ENCODE data around the gene POLR3A. TPM values are rescaled to one million over a fixed set of nuclear protein-coding genes. Genes with fewer than 3 reads are reported as not detected.

POLR3A gene
- total RNA-seq, 3 donors from 2014 or later = 10.1 to 17.9 (median 13.4) TPM

DNA sequence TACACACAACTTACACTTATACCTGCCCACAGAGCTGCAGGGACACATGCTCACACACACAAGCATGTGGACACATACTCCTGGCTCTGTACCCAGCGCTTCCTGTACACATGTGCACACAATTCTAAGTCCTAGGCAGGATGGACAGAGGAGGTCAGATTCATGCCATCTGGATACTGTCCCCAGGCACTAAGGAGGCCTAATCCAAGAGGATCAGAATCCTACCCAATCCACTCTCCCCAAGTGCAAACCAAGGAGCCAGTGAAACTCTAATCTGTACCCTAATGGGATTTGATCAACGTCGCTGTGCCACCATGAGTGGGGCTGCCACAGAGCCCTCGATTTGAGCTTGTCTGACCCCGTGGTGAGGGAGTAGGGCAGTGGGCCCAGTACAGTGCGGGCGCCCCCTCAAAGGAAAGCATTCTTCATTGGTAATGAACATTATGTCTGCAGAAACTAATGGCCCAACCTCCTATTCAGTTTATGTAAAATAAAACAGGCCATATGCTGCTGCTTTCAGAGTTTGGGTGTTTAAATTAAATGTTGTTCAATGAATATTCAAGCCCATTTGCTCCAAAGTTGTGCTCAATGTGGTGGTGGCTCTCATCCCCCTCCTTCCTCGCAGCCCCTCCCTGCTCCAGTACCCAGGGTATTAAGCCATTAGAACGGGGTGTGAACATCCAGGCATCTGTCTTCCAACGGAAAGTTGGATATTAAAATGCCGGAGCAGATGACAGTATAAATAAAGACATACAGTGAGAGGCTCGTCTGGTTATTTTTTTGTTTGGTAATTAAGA is 30.8 kb upstream of the POLR3A start:
- Histone ChIP-seq H3K27ac (no peak overlapping the region), H3K9me3 (no peaks in the 10 kb centered on the region), H3K4me3 (no peak overlapping the region), H3K4me1 (no peaks in the 10 kb centered on the region), H3K27me3 (no peaks in the 10 kb centered on the region), H3K36me3 (no peaks in the 10 kb centered on the region)
- intact Hi-C loops (cut with DNase I; ENCODE audit: low total_unique reads) = loop anchor here (10.0 kb wide), 2 partner anchors 725 to 1145 kb away; no protein-coding TSS in a partner anchor
- DNase-seq (ENCODE audit: low spot score in 2 of 2) = no peak
- TF ChIP-seq CTCF (IDR thresholded peaks at IDR 0.05) (no peak), POLR2AphosphoS5 (IDR thresholded peaks at IDR 0.05) (no peak), POLR2A (IDR thresholded peaks at IDR 0.05) (no peak)

GRCh38 chr10:78058562-78058961 is 29.2 kb upstream of the POLR3A start:
- Histone ChIP-seq H3K36me3 (no peaks in the 10 kb centered on the region), H3K27ac (no peak overlapping the region), H3K4me1 (no peaks in the 10 kb centered on the region), H3K27me3 (no peaks in the 10 kb centered on the region), H3K9me3 (no peaks in the 10 kb centered on the region), H3K4me3 (no peak overlapping the region)
- no peak for DNase-seq (ENCODE audit: low spot score in 2 of 2)
- no peak for TF ChIP-seq POLR2A (IDR thresholded peaks at IDR 0.05)
- TF ChIP-seq POLR2AphosphoS5 (IDR thresholded peaks at IDR 0.05) = no peak
- TF ChIP-seq CTCF (IDR thresholded peaks at IDR 0.05) = no peak
- intact Hi-C loops (cut with DNase I; ENCODE audit: low total_unique reads) = loop anchor here (10.0 kb wide), 1 partner anchor 1146 kb away; no protein-coding TSS in a partner anchor

DNA sequence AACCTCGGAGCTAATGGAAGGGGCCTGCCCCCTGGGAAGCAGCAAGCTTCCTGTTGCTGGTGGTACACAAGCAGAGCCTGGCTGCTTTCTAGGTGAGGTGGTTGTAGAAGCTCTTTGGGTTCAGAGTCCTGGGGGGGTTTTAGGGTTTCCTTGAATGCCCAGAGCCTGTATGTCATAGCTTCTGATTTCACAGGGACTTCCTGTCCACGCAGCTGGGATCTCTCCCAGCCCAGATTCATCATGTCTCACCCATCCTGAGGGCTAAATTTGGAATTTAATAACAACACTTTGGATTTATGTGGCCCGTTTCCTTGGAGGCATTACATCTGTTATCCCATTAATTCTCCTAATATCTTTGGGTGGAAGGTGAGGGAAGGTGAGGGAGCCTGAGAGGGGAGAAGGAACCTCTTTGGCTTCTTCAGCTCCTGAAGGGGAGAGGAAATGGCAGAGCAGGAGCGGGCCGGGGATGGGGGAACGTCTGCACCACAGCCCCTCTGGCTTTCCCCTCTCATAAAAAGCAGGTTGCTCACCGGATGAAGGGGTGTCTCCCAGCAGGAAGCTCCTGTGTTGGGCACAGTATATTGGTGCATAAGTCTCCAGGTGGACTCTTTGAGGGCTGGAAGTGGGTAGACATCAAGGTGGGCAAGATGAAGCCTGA is 24.0 kb upstream of the POLR3A start:
- intact Hi-C loops (cut with DNase I; ENCODE audit: low total_unique reads) = loop anchor here (10.0 kb wide), 1 partner anchor 1151 kb away; no protein-coding TSS in a partner anchor
- Histone ChIP-seq H3K4me1 (no peaks in the 10 kb centered on the region), H3K27me3 (no peaks in the 10 kb centered on the region), H3K9me3 (no peaks in the 10 kb centered on the region), H3K36me3 (no peaks in the 10 kb centered on the region), H3K27ac (no peak overlapping the region), H3K4me3 (no peak overlapping the region)
- TF ChIP-seq CTCF (IDR thresholded peaks at IDR 0.05) (no peak), POLR2AphosphoS5 (IDR thresholded peaks at IDR 0.05) (no peak), POLR2A (IDR thresholded peaks at IDR 0.05) (no peak)
- no peak for DNase-seq (ENCODE audit: low spot score in 2 of 2)

- TF ChIP-seq POLR2AphosphoS5 (IDR thresholded peaks at IDR 0.05) (no peak), POLR2A (IDR thresholded peaks at IDR 0.05) (no peak), CTCF (IDR thresholded peaks at IDR 0.05) (no peak)
- Histone ChIP-seq H3K9me3 (no peaks in the 10 kb centered on the region), H3K4me1 (no peaks in the 10 kb centered on the region), H3K27me3 (no peaks in the 10 kb centered on the region), H3K36me3 (no peaks in the 10 kb centered on the region), H3K4me3 (no peak overlapping the region), H3K27ac (no peak overlapping the region)
- DNase-seq (ENCODE audit: low spot score in 2 of 2) = no peak
- intact Hi-C loops (cut with DNase I; ENCODE audit: low total_unique reads) = loop anchor here (10.0 kb wide), 2 partner anchors 1135 to 1155 kb away; no protein-coding TSS in a partner anchor
These were observed 20.5 kb upstream of the POLR3A start for GRCh38 chr10:78049851-78050250.

Measured in breast epithelium (tissue), 4 donors.